Right lung (tissue), 5 donors: ENCODE measurements around the gene SKA3. TPM values are rescaled to one million over a fixed set of nuclear protein-coding genes. Genes with fewer than 3 reads are reported as not detected.
"Not testable (repeated sequence)": the region's sequence is repeated elsewhere in the genome, so short reads cannot be mapped to it uniquely, and the experiment has no call there.

Source experiments
- DNase-seq, 2 donors: peaks; one replicate each; pipeline ENCODE4 v3.0.0-alpha.2; 2013
- polyA plus RNA-seq, 5 donors: library from polyadenylated mRNA; unstranded; fragments of 120-200 nt; gene quantifications; one replicate each; pipeline versions ENCODE4 v1.2.1 to v1.2.3, GENCODE V29; 2013; ENCODE audit warnings: inconsistent platforms in 1 of 5, low replicate concordance in 1 of 5; ENCODE audit not compliant: insufficient read length in 5 of 5, insufficient read depth in 1 of 5

SKA3 gene
- polyA plus RNA-seq, 5 donors = 8.1 to 21.9 (median 12.7) TPM

DNA sequence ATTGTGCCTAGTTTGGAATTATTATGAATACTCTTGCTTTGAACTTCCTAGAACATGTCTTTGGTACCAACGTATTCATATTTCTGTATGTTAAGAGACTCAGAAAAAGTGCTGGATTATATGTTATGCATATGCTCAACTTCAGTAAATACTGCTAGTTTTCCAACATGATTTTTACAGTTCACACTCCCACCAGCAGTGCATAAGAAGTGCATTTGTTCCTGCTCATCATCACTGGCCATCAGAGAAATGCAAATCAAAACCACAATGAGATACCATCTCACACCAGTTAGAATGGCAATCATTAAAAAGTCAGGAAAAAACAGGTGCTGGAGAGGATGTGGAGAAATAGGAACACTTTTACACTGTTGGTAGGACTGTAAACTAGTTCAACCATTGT lies 2.6 kb downstream of the SKA3 start:
- DNase-seq = not testable (repeated sequence)

DNA sequence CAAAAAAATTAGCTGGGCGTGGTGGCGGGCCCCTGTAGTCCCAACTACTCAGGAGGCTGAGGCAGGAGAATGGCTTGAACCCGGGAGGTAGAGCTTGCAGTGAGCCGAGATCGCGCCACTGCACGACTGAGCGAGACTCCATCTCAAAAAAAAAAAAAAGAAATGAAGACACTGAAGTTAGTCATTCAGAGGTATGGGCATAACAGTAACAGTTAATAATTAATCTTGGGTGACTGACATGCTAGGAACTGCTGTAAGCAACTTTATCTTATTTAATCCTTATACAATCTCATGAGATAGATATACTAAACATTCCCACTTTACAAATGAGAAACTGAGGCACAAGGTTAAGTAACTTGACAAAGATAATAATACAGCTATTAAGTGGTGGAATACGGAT lies 4.9 kb downstream of the SKA3 start:
- no peak for DNase-seq

DNA sequence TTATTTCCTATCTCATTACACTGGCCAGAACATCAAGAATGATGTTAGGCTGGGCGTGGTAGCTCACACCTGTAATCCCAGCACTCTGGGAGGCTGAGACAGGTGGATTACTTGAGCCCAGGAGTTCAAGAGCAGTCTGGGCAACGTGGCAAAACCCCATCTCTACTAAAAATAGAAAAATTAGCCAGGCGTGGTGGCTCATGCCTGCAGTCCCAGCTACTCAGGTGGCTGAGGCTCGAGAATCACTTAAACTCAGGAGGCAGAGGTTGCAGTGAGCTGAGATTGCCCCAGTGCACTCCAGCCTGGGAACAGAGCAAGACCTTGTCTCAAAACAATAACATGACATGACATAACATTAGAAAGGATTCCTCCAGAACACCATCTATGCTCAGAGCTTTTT lies 10.7 kb downstream of the SKA3 start:
- not testable (repeated sequence) for DNase-seq

DNA sequence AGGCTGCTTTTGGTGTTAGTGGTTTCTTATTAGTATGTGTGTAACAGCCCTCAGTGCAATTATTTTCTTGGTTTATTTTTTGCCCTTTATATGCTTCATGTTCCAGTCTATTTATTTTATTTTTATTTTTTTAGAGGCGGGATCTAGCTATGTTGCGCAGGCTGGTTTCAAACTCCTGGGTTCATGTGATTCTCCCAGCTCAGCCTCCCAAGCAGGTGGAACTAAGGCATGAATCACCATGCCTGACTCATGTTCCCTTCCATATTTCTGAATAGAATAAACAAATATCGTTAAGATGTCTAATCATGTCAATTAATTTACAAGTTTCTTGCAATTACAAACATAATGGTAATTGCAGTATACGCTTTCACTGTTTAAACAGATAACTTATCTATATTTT lies 11.7 kb downstream of the SKA3 start:
- no peak for DNase-seq

GRCh38 chr13:21152251-21152899 lies 24.0 kb downstream of the SKA3 start:
- no peak for DNase-seq

DNA sequence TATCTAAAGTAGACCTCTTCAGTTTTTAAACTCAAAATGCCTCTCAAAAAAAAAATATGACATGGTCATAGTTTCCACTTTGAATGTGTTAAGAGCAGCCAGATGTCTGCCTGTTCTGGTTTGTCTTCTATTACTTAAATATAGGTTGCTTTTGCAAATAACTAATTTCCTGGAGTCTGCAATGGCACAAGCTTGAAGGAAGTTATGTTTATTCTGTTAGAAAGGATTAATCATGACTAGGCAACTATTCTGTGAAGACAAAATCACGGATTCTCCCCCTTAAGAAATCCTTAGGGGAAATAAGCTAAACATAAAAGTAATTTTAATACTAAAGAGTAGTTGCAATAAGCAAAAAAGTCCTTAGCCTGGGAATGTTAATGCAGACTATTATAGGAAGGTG lies 26.3 kb downstream of the SKA3 start:
- no peak for DNase-seq

- no peak for DNase-seq
Measured at GRCh38 chr13:21149568-21149967, 26.8 kb downstream of the SKA3 start.

GRCh38 chr13:21148557-21149258 lies 27.6 kb downstream of the SKA3 start:
- no peak for DNase-seq

DNA sequence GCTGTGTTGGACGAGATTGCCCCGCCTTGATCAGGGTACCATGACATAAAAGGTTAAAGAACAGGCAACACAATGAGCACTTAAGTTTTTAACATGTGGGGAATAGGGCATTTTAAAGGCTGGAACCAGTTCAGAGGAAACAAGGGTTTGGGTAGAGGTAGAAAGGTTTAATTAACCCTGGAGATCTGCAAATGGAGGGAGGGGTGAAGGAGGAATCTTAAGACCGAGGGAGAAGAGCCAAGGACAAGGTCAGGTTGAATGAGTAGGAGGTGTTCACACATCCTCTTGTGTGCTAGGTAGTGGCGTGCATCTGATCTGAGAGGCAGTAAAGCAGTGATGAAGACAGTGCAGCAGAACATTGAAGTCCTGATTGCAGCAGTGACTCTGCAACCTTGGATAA lies 28.5 kb downstream of the SKA3 start:
- no peak for DNase-seq

GRCh38 chr13:21142766-21143165 lies 33.6 kb downstream of the SKA3 start:
- DNase-seq = no peak

DNA sequence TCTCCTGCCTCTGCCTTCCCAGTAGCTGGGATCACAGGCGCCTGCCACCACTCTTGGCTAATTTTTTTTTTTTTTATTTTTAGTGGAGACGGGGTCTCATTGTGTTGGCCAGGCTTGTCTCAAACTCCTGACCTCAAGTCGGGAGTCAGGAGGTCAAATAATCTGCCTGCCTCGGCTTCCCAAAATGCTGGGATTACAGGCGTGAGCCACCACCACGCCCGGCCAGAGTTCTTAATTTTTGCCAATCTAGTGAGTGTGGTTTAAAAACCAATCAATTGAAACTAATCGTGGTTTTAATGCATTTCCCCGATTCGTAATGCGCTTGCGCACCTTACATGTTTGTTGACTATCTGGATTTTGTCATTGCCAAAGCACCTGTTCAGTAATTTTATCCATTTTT lies 37.0 kb downstream of the SKA3 start:
- DNase-seq = no peak

DNA sequence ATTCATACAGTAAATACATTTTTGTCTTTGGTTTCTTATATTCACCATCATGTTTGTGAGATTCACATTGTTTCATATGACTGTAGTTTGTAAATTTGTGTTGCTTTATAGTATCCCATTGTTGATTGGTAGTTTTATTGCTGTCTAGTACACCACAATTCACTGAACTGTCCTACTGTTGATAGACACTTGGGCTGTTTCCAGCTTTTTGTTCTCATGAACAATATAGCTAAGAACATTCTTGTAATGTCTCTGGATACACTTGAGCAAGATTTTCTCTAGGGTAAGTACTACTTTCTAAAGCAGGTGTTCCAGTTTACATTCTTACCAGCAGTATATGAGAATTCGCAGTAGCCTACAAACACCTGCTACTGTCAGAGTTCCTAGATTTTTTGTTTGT lies 37.8 kb downstream of the SKA3 start:
- DNase-seq = no peak

- DNase-seq = no peak
Measured at GRCh38 chr13:21137696-21138095, 38.7 kb downstream of the SKA3 start.

GRCh38 chr13:21135833-21136232 lies 40.5 kb downstream of the SKA3 start:
- DNase-seq = not testable (repeated sequence)

DNA sequence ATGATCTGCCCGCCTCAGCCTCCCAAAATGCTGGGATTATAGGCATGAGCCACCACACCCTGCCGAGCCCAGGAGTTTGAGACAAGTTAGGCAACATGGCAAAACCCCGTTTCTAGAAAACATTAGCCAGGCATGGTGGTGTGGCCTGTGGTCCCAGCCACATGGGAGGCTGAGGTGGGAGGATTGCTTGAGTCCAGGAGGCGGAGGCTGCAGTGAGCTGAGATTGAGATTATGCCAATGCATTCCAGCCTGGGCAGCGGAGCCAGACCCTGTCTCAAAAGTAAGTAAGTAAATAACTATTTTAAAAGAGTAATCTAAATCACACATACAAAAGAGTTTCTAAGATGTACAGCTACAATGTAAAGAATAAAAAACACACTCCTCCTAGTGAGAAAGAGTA lies 41.9 kb downstream of the SKA3 start:
- DNase-seq = no peak

DNA sequence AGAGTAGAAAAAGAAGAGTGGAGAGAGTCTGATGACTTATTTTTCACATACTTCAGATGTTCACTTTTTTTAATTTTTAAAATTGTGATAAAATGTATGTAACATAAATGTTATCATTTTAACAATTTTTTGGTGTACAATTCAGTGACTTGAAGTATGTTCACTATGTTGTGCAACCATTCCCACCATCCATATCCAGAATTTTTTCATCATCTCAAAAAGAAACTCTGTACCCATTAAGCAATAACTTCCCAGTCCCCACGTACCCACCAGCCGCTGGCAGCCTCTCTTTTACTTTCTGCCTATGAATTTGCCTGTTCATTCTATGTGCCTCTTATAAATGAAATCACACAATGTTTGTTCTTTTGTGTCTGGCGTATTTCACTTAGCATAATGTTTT lies 43.3 kb downstream of the SKA3 start:
- no peak for DNase-seq

GRCh38 chr13:21130116-21130515 lies 46.2 kb downstream of the SKA3 start:
- DNase-seq = no peak

GRCh38 chr13:21124852-21125251 lies 51.5 kb downstream of the SKA3 start:
- DNase-seq = no peak

DNA sequence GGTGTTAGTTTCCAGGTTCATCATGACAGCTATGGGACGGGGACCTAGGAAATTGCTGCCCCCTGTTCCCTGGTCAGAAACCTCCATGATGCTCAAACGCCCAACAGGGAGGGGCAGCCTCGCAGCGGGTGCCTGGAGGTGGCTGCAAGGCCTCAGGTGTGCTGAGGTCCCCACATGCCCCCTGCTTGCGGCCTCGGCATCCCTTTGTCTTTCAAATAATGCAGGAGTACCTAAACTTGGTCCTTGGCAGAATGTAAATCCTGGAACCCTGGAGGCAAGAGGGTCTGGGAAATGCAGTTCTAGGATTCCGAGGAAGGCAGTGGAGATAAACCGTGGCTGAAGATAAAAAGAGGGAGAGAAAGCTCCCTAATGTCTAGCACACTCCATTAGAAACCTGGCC lies 52.4 kb downstream of the SKA3 start:
- DNase-seq = no peak

DNA sequence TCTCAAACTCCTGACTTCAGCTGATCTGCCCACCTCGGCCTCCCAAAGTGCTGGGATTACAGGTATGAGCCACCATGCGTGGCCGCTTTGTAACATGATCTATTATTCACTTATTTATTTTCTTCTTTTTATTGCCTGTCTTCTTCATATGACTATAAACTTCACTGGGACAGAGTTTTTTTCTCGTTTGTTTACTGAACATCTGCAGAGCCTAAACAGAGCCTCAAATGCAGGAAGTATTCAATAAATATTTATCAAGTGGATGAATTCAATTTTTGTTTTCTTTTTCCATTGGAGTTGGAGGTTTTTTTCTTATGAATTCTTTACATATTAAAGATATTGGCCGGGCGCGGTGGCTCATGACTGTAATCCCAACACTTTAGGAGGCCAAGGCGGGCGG lies 54.7 kb downstream of the SKA3 start:
- DNase-seq = no peak

GRCh38 chr13:21120191-21120590 lies 56.2 kb downstream of the SKA3 start:
- DNase-seq = no peak

- no peak for DNase-seq
Measured at GRCh38 chr13:21119526-21119925, 56.8 kb downstream of the SKA3 start.

GRCh38 chr13:21118180-21118579 lies 58.2 kb downstream of the SKA3 start:
- DNase-seq = no peak
